ENCODE measurements around the gene PPP1R8. TPM values are rescaled to one million over a fixed set of nuclear protein-coding genes. Genes with fewer than 3 reads are reported as not detected.

Gene PPP1R8
- total and polyA plus RNA-seq, 10 of the 15 experiments (the other 5 are each of a cell fraction or from before 2014, with no cell fraction given), result 10.2 to 77.0 (median 53.0) TPM

GRCh38 chr1:27830621-27831440 lies at the start of gene PPP1R8 (continued):
- TF ChIP-seq YY1 (IDR thresholded peaks at IDR 0.05; ENCODE audit: low read depth, low read length) (peak; percentile 98), POLR2AphosphoS5 (IDR thresholded peaks at IDR 0.05; ENCODE audit: low read length) (peak; percentile 94), TARDBP (IDR thresholded peaks at IDR 0.05; ENCODE audit: borderline replicate concordance) (no peak), NBN (IDR thresholded peaks at IDR 0.05) (no peak; the same call in 1 of the 2 replicates), BHLHE40 (IDR thresholded peaks at IDR 0.05; ENCODE audit: borderline replicate concordance in 1 of 2, low read depth in 2 of 2, low read length in 1 of 2) (peak; percentile 64 to 65; a peak in 2 of 4 replicates), CHD2 (IDR thresholded peaks at IDR 0.05; ENCODE audit: borderline replicate concordance, low read depth, low read length) (0 out of 2 replicates have a peak, but pooled peaks have one; percentile 34), MXI1 (IDR thresholded peaks at IDR 0.05; ENCODE audit: low read depth, low read length) (peak; percentile 78), CREB1 (IDR thresholded peaks at IDR 0.05; ENCODE audit: low read depth) (peak; percentile 75), NR2C2 (IDR thresholded peaks at IDR 0.05; ENCODE audit: borderline replicate concordance, control insufficient read depth, insufficient read length, low read depth) (no peak), BACH1 (IDR thresholded peaks at IDR 0.05; ENCODE audit: borderline replicate concordance) (peak; percentile 13; the same call in 1 of the 2 replicates), RUNX3 (IDR thresholded peaks at IDR 0.05; ENCODE audit: low read length) (no peak; the same call in 1 of the 2 replicates), MTA2 (IDR thresholded peaks at IDR 0.05; ENCODE audit: low read depth) (no peak), RBBP5 (conservative IDR thresholded peaks at IDR 0.05) (peak; percentile 44; the same call in 1 of the 2 replicates), NFIC (IDR thresholded peaks at IDR 0.05; ENCODE audit: low read depth, low read length) (no peak), ZNF384 (IDR thresholded peaks at IDR 0.05; ENCODE audit: borderline replicate concordance, low read depth, low read length) (peak; percentile 95), MAX (IDR thresholded peaks at IDR 0.05; ENCODE audit: low read depth, low read length) (peak; percentile 73), E2F4 (IDR thresholded peaks at IDR 0.05; ENCODE audit: low read depth, low read length) (peak; percentile 77), IKZF1 (conservative IDR thresholded peaks at IDR 0.05) (peak; percentile 85), YBX1 (IDR thresholded peaks at IDR 0.05) (no peak), TBL1XR1 (IDR thresholded peaks at IDR 0.05; ENCODE audit: low read depth, low read length) (peak; percentile 59; the same call in 1 of the 2 replicates), POU2F2 (IDR thresholded peaks at IDR 0.05; ENCODE audit: borderline replicate concordance, low read depth, low read length) (peak; percentile 61; the same call in 1 of the 3 replicates), KDM1A (IDR thresholded peaks at IDR 0.05; ENCODE audit: borderline replicate concordance) (no peak), FOXM1 (IDR thresholded peaks at IDR 0.05; ENCODE audit: low read depth, low read length) (no peak)
- TF ChIP-seq, protein P1, sequence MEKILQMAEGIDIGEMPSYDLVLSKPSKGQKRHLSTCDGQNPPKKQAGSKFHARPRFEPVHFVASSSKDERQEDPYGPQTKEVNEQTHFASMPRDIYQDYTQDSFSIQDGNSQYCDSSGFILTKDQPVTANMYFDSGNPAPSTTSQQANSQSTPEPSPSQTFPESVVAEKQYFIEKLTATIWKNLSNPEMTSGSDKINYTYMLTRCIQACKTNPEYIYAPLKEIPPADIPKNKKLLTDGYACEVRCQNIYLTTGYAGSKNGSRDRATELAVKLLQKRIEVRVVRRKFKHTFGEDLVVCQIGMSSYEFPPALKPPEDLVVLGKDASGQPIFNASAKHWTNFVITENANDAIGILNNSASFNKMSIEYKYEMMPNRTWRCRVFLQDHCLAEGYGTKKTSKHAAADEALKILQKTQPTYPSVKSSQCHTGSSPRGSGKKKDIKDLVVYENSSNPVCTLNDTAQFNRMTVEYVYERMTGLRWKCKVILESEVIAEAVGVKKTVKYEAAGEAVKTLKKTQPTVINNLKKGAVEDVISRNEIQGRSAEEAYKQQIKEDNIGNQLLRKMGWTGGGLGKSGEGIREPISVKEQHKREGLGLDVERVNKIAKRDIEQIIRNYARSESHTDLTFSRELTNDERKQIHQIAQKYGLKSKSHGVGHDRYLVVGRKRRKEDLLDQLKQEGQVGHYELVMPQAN (conservative IDR thresholded peaks at IDR 0.05), result peak; percentile 70
- TF ChIP-seq, protein P2, sequence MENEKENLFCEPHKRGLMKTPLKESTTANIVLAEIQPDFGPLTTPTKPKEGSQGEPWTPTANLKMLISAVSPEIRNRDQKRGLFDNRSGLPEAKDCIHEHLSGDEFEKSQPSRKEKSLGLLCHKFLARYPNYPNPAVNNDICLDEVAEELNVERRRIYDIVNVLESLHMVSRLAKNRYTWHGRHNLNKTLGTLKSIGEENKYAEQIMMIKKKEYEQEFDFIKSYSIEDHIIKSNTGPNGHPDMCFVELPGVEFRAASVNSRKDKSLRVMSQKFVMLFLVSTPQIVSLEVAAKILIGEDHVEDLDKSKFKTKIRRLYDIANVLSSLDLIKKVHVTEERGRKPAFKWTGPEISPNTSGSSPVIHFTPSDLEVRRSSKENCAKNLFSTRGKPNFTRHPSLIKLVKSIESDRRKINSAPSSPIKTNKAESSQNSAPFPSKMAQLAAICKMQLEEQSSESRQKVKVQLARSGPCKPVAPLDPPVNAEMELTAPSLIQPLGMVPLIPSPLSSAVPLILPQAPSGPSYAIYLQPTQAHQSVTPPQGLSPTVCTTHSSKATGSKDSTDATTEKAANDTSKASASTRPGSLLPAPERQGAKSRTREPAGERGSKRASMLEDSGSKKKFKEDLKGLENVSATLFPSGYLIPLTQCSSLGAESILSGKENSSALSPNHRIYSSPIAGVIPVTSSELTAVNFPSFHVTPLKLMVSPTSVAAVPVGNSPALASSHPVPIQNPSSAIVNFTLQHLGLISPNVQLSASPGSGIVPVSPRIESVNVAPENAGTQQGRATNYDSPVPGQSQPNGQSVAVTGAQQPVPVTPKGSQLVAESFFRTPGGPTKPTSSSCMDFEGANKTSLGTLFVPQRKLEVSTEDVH (IDR thresholded peaks at IDR 0.05; ENCODE audit: low read depth, partially characterized antibody), result no peak
